M059J (cell line): ENCODE results near the gene PDGFRB. TPM values are rescaled to one million over a fixed set of nuclear protein-coding genes. Genes with fewer than 3 reads are reported as not detected.
A peak's percentile ranks its signal among the peaks of the same experiment; 100 is the strongest.

Experiments
- DNase-seq: peaks from one replicate; pipeline ENCODE4 v3.0.0-alpha.2; 2012; ENCODE audit warnings: low read depth
- total RNA-seq: library from RNA; depleted of rRNA; stranded (reverse); fragments of >200 nt; shearing (Covaris generic); gene quantifications from 2 replicates; pipeline ENCODE4 v1.2.3, GENCODE V29; 2014

Gene PDGFRB
- total RNA-seq, 1 experiment from 2014 or later: 44.4 TPM

DNA sequence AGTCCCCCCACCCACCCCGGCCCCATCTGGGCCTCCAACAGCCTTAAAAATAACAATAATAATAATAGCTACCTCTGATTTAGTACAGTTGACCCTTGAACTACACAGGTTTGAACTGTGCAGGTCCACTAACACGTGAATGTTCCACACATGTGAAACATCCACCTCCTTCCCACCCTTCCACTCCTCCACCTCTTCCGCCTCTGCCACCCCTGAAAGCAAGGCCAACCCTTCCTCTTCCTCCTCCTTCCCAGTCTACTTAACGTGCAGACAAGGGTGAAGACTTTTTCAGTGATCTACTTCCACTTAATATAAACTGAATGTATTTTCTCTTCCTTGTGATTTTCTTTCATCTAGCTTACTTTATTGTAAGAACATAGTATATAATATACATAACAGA lies 10.8 kb downstream of the PDGFRB start:
- no peak for DNase-seq

- DNase-seq: no peak
These were observed 11.3 kb downstream of the PDGFRB start for GRCh38 chr5:150144246-150144801.

- peak; percentile 94 for DNase-seq
These were observed 12.0 kb downstream of the PDGFRB start for GRCh38 chr5:150143350-150144245.

DNA sequence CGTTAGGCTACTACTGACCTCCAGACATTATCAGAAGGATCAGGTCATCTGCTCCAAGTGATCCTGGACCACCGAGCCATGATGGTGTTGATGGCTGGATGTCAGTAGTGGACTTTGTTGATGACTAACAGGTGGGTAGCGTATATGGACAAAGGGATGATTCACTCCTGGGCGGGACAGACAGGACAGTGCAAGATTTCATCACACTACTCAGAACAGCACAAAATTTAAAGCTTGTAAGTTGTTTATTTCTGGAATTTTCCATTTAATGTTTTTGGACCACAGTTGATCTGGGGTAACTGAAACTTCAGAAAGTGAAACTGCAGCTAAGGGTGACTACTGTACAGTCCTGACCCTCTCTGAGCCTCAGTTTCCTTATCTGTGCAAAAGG lies 12.7 kb downstream of the PDGFRB start:
- peak; percentile 96 for DNase-seq

DNA sequence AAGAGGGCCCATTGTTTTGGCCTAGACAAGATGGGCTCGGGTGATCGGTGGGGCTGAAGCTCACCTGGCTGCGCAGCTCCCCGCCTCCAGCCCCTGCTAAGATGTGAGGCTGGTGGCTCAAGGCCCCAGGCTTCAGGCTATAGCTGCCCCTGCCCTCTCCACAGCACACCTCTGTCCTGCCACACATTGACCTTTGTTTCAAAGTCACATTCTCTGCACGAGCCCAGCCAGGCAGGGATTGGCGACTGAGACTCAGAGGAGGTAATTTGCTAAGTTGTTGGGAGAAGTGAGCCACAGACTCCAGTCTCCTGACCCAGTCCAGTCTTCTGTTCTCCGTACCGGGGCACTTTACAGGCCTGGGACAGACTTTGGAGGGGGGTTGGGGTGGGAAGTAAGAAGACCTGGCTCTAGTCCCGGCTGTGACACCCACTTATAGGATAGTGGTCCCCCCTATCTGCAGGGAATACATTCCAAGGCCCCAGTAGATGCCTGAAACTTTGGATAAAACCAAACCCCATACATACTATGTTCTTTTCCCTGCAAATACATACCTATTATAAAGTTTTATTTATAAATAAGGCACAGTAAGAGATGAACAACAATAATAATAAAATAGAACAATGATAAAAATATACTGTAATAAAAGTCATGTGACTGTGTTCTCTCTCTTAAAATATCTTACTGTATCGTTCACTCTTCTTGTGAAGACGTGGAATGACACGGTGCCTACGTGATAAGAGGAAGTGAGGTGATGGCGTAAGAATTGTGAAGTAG lies 13.3 kb downstream of the PDGFRB start:
- DNase-seq: peak; percentile 76

DNA sequence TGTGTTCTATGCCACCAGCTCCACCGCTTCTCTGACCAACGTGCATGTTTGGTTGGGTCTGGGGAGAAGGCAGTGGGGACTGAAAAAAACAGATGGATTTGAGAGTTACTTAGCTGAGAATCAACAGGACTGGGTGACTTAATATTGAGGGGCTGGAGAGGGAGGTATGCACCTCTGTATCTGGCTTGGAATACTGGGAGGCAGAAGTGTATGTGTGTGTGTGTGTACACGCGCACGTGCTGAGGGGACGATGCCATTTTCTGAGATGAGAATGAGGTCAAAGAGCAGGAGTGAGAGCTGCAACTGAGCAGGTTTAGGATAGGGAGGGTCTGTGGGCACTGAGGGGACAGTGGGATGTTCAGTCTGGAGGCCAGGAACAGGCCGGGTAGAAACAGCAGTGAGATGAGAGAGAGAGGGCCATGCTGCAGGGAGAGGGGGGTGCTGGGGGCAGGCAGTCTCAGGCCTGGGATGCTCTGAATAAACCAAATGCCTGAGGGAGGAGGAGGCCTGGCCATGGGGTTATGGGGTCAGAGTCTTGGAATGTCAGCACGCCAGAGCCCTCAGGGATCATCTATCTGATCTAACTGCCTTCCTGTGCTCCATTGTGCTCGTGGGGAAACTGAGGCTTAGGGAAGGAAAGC lies 14.0 kb downstream of the PDGFRB start:
- peak; percentile 93 for DNase-seq

DNA sequence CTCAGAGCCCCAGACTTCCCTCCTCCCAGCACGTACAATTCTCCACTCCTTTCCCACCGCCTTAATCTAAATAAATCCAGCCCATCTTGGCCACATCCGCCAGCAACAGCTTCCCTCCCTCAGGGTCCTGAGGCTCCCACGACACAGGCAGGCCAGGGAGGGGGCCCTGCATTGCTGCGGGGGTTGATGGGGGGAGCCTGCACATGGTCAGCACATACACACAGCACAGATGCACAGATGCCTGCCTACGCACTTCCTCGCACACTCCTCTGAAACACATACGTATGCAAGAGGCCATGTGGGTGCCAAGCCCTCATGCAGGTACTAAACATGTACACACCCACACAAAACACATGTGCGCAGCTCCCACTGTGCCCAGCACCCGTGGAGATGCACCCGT lies 14.8 kb downstream of the PDGFRB start:
- peak; percentile 80 for DNase-seq

GRCh38 chr5:150139334-150139733 lies 16.3 kb downstream of the PDGFRB start:
- DNase-seq: peak; percentile 88

- peak; percentile 96 for DNase-seq
These were observed 16.9 kb downstream of the PDGFRB start for GRCh38 chr5:150138551-150139265.

GRCh38 chr5:150137997-150138396 lies 17.6 kb downstream of the PDGFRB start:
- no peak for DNase-seq

- DNase-seq: peak; percentile 79
These were observed 18.3 kb downstream of the PDGFRB start for GRCh38 chr5:150137168-150137957.

- DNase-seq: no peak
These were observed 19.1 kb downstream of the PDGFRB start for GRCh38 chr5:150136305-150137167.

DNA sequence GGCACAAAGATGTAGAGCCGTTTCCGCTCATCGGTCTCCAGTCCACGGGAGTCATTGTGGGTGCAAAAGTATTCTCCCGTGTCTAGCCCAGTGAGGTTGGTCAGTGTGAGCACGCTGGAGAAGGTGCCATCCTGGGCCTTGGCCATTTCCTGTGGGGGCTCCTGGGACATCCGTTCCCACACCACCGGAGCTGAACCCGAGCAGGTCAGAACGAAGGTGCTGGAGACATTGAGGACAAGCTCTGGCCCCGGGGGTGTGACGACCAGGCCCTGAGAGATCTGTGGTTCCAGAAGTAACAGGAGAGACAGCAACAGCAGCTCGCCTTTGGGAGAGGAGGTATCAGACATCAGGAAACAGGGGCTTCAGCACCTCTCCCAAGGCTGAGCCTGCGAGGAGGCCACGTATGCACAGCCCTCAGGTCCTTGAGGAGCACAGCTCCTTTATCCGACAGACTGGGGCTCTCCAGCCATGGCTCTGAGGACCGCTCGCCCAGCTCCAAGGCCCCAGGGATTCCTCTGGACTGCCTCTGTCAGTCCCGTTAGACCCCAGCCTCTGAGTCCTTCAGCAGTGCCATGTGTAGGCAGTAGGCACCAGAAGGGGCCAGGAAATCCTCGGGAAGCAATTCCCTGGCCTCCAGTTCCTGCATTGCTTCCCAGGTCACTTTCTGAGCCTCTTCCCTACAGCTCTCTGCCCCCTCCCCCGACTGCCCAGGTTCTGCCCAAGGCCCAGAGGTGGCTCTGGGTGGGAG lies 19.9 kb downstream of the PDGFRB start:
- DNase-seq: no peak

DNA sequence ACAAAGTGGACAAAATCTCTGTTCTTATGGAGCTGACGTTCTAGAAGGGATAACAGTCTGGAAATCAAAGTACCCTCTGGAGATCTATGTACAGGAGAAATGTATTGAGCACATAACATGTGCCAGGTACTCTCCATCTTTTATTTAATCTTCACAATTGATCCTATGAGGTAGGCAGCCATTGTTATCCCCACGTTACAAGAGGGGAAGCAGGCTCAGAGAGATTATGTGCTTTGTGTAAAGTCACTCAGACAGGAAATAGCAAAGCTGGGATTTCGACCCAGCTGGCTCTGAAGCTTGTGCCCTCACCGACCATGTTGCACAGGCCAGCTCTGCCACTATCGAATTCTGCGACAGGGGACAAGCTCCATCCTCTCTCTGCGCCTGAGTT lies 21.5 kb downstream of the PDGFRB start:
- no peak for DNase-seq

DNA sequence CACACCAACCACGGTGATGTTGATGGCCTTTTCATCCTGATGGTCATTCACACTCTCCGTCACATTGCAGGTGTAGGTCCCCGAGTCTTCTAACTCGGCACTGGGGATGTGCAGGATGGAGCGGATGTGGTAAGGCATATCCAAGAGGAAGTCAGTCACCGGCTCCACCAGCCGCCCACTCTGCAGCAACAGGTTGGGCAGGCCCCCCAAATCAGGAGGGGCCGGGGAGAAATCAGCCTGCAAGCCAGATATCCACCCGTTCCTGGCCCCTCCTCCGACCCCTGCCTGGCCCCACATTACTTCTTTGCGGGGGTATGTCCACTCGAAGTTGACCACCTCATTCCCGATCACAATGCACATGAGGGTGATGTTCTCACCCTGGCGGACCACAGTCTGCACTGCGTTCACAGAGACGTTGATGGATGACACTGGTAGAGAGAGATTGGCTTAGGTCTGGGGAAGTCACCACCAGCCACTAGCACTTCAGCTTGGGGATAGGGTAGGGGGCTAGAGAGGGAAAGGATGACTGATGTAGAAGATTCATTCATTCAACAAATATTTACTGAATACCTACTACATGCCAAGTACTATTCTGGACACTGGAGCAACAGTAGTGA lies 22.0 kb downstream of the PDGFRB start:
- DNase-seq: no peak

GRCh38 chr5:150132740-150133139 lies 22.9 kb downstream of the PDGFRB start:
- DNase-seq: no peak

- peak; percentile 38 for DNase-seq
These were observed 23.5 kb downstream of the PDGFRB start for GRCh38 chr5:150131978-150132694.

GRCh38 chr5:150131461-150131860 lies 24.2 kb downstream of the PDGFRB start:
- DNase-seq: no peak
